AG04450 (cell line): ENCODE measurements around the gene OTOR. TPM values are rescaled to one million over a fixed set of nuclear protein-coding genes. Genes with fewer than 3 reads are reported as not detected.

Experiments
- CTCF ChIA-PET: fragments of 300-600, 350-600 bp; formaldehyde crosslinking; extraction: SDS; loops from one replicate; lab custom pipeline; 2022; ENCODE audit warnings: antibody characterized with exemption, inconsistent platforms; lab: Charles Lee
- POLR2A ChIA-PET: fragments of 350-600 bp; formaldehyde crosslinking; extraction: SDS; loops from one replicate; lab custom pipeline; 2021; ENCODE audit warnings: antibody characterized with exemption, inconsistent platforms; lab: Yijun Ruan, JAX
- DNase-seq: peaks from one replicate; pipeline ENCODE4 v3.0.0-alpha.2; 2011; ENCODE audit warnings: low read depth, low spot score
- H3K27ac ChIP-seq: one replicate; pipeline ENCODE4 v1.5.1; 2012; ENCODE audit warnings: low read depth, low read length, control low read depth
- H3K27me3 ChIP-seq: one replicate; pipeline ENCODE4 v1.6.0; 2012; ENCODE audit warnings: low read length; ENCODE audit not compliant: control insufficient read depth, insufficient read depth
- H3K4me3 ChIP-seq: 2 replicates; pipeline ENCODE4 v1.5.1; 2011; ENCODE audit warnings: mild to moderate bottlenecking, low read depth, low read length, control low read depth
- H3K9me3 ChIP-seq: 2 replicates; pipeline ENCODE4 v1.5.1; 2012; ENCODE audit warnings: low read length; ENCODE audit not compliant: control insufficient read depth, insufficient read depth
- CTCF ChIP-seq: IDR thresholded peaks from 2 replicates; pipeline ENCODE4 v1.5.1; 2011; ENCODE audit warnings: low read depth, low read length, control low read depth, inconsistent platforms
- polyA plus RNA-seq: library from polyadenylated mRNA; depleted of rRNA; stranded (reverse); fragments of >200 nt; gene quantifications from 2 replicates; pipeline ENCODE4 v1.2.3, GENCODE V29; 2011

The OTOR gene
- polyA plus RNA-seq, 1 experiment, result not detected

- DNase-seq, result peak; percentile 88
- Histone ChIP-seq H3K9me3 (no peaks in the 10 kb centered on the region; the same call in none of the 2 replicates), H3K4me3 (peak within 1 kb of the TSS; percentile 94), H3K27ac (peak within 1 kb of the TSS; percentile 82), H3K27me3 (no peaks in the 10 kb centered on the region)
- CTCF ChIA-PET, result interaction anchor here (1.2 to 1.3 kb wide), 2 partner anchors 31 to 254 kb away, joined by 3 read pairs; no protein-coding TSS in a partner anchor
- POLR2A ChIA-PET, result no interaction called here
- no peak for TF ChIP-seq CTCF
These were observed 18.3 kb upstream of the OTOR start, which contains the start of gene SNRPB2 for GRCh38 chr20:16729565-16730460. Gene SNRPB2 (plus strand): TSS chr20:16730026. CDS start chr20:16731703, 1,677 bp downstream.

GRCh38 chr20:16732506-16733152 lies 15.5 kb upstream of the OTOR start:
- no peak for TF ChIP-seq CTCF
- Histone ChIP-seq H3K27me3 (no peaks in the 10 kb centered on the region), H3K4me3 (no peak overlapping the region), H3K27ac (no peak overlapping the region), H3K9me3 (no peaks in the 10 kb centered on the region; the same call in none of the 2 replicates)
- POLR2A ChIA-PET, result no interaction called here
- DNase-seq, result no peak
- CTCF ChIA-PET, result no interaction called here

GRCh38 chr20:16740365-16741072 lies 7.6 kb upstream of the OTOR start:
- H3K27me3 ChIP-seq, result no peaks in the 10 kb centered on the region
- CTCF ChIA-PET, result interaction anchor here (1.3 kb wide), 1 partner anchor 12 kb away, joined by 3 read pairs; no protein-coding TSS in a partner anchor
- H3K27ac ChIP-seq, result no peak overlapping the region
- no peak for TF ChIP-seq CTCF
- POLR2A ChIA-PET, result no interaction called here
- H3K4me3 ChIP-seq, result no peak overlapping the region
- no peak for DNase-seq
- no peaks in the 10 kb centered on the region for H3K9me3 ChIP-seq

GRCh38 chr20:16744178-16744807 lies 3.9 kb upstream of the OTOR start:
- Histone ChIP-seq H3K4me3 (no peak overlapping the region), H3K27ac (no peak overlapping the region), H3K9me3 (no peaks in the 10 kb centered on the region), H3K27me3 (peaks cover 3% of the 10 kb centered on the region)
- POLR2A ChIA-PET, result no interaction called here
- no peak for DNase-seq
- no peak for TF ChIP-seq CTCF
- CTCF ChIA-PET, result no interaction called here
